GM12892 (cell line): ENCODE results near the gene RERG.

ENCODE experiments used
- POLR2A ChIP-seq: IDR thresholded peaks from 2 replicates; pipeline ENCODE4 v1.6.1; 2011; ENCODE audit warnings: low read depth, low read length, control low read depth
- POLR2AphosphoS5 ChIP-seq: IDR thresholded peaks from 2 replicates; pipeline ENCODE4 v1.6.1; 2011; ENCODE audit warnings: low read depth, low read length, control low read depth
- TAF1 ChIP-seq: IDR thresholded peaks from 2 replicates; pipeline ENCODE4 v1.6.1; 2011; ENCODE audit warnings: low read depth, mild to moderate bottlenecking, control low read depth, low read length, borderline replicate concordance

DNA sequence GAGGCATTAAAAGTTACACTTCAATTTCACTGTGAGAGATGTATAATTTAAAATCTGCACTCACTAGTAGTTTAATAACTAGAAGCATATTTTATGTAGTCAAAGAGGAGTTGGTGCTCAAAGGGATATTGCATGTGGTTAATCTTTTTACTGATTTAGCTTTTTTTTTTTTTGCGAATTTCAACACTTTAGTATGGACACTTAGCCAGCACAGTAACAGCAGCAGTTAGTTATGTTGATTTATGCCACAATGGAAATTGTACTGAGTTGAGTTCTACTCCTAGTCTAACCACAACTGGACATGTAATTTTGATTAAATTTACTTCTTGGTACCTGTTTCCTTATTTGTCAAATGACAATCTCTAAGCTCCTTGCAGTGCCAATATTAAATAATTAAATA, 104.2 kb downstream of the RERG start:
- TF ChIP-seq TAF1 (no peak), POLR2A (no peak), POLR2AphosphoS5 (no peak)
